Neural cell (in vitro differentiated cells): Measurements from ENCODE around the gene WWTR1. TPM values are rescaled to one million over a fixed set of nuclear protein-coding genes. Genes with fewer than 3 reads are reported as not detected.

ENCODE experiments used
- H2AFZ ChIP-seq: fragments of 200-600, 300-800 bp; sonication (generic), shearing (Covaris generic); 2 replicates; pipeline ENCODE4 v1.6.0; 2014; ENCODE audit warnings: low read depth, mild to moderate bottlenecking, antibody characterized with exemption, low read length, moderate library complexity
- H3F3A ChIP-seq: fragments of 200-600 bp; shearing (Covaris generic); 2 replicates; pipeline ENCODE4 v1.6.1; 2016; ENCODE audit warnings: mild to moderate bottlenecking, moderate library complexity, mixed read lengths, antibody characterized with exemption, low read length; ENCODE audit not compliant: insufficient read depth, poor library complexity, severe bottlenecking
- H3K27ac ChIP-seq: fragments of 200-600, 300-800 bp; sonication (generic), shearing (Covaris generic); 2 replicates; pipeline ENCODE4 v1.5.1; 2014; ENCODE audit warnings: mild to moderate bottlenecking, low read length, moderate library complexity
- H3K27me3 ChIP-seq: fragments of 300-800, 200-600 bp; sonication (generic), shearing (Covaris generic); 2 replicates; pipeline ENCODE4 v1.6.0; 2014; ENCODE audit warnings: mild to moderate bottlenecking, low read depth, low read length, moderate library complexity; ENCODE audit not compliant: insufficient read depth
- H3K36me3 ChIP-seq: fragments of 300-800, 200-600 bp; sonication (generic), shearing (Covaris generic); 2 replicates; pipeline ENCODE4 v1.5.1; 2014; ENCODE audit warnings: mild to moderate bottlenecking, antibody characterized with exemption, low read length, moderate library complexity; ENCODE audit not compliant: insufficient read depth
- H3K4me2 ChIP-seq: fragments of 300-800, 200-600 bp; sonication (generic), shearing (Covaris generic); 2 replicates; pipeline ENCODE4 v1.6.0; 2014; ENCODE audit warnings: mild to moderate bottlenecking, low read length
- H3K4me3 ChIP-seq: fragments of 300-800, 200-600 bp; sonication (generic), shearing (Covaris generic); 2 replicates; pipeline ENCODE4 v1.5.1; 2014; ENCODE audit warnings: mild to moderate bottlenecking, low read length, moderate library complexity
- H3K79me2 ChIP-seq: fragments of 200-600 bp; shearing (Covaris generic); replicated peaks from 2 replicates; pipeline ENCODE4 v1.6.0; 2014; ENCODE audit warnings: mild to moderate bottlenecking, low read length, moderate library complexity; ENCODE audit not compliant: insufficient read depth
- H3K9ac ChIP-seq: fragments of 300-800, 200-600 bp; sonication (generic), shearing (Covaris generic); 2 replicates; pipeline ENCODE4 v1.6.1; 2016; ENCODE audit warnings: mild to moderate bottlenecking, low read length, mixed read lengths
- H3K9me2 ChIP-seq: fragments of 200-600 bp; shearing (Covaris generic); 2 replicates; pipeline ENCODE4 v1.6.1; 2016; ENCODE audit warnings: mild to moderate bottlenecking, low read length, mixed read lengths; ENCODE audit not compliant: insufficient read depth
- H3K9me3 ChIP-seq: fragments of 200-600, 300-800 bp; sonication (generic), shearing (Covaris generic); 2 replicates; pipeline ENCODE4 v1.6.1; 2016; ENCODE audit warnings: mild to moderate bottlenecking, mixed run types, low read length, moderate library complexity, mixed read lengths
- H4K20me1 ChIP-seq: fragments of 200-600 bp; shearing (Covaris generic); 2 replicates; pipeline ENCODE4 v1.6.1; 2016; ENCODE audit warnings: mild to moderate bottlenecking, mixed run types; ENCODE audit not compliant: insufficient read depth
- CTCF ChIP-seq: fragments of 450-650 bp; IDR thresholded peaks from 2 replicates; pipeline ENCODE4 v1.5.1; 2014; ENCODE audit warnings: antibody characterized with exemption, mild to moderate bottlenecking, moderate library complexity; ENCODE audit not compliant: poor library complexity, severe bottlenecking
- EP300 ChIP-seq: fragments of 450-650 bp; conservative IDR thresholded peaks from 2 replicates; pipeline ENCODE4 v1.6.1; 2014; ENCODE audit warnings: antibody characterized with exemption, mild to moderate bottlenecking, moderate library complexity; ENCODE audit not compliant: poor library complexity, severe bottlenecking
- EZH2 ChIP-seq: fragments of 200-600, 300-800 bp; shearing (Covaris generic), sonication (generic); IDR thresholded peaks from 2 replicates; pipeline ENCODE4 v1.6.1; 2014; ENCODE audit warnings: antibody characterized with exemption, low read length, borderline replicate concordance, mild to moderate bottlenecking; ENCODE audit not compliant: insufficient read depth, poor library complexity, severe bottlenecking
- MXI1 ChIP-seq: fragments of 450-650 bp; conservative IDR thresholded peaks from 2 replicates; pipeline ENCODE4 v1.6.1; 2014; ENCODE audit warnings: antibody characterized with exemption, mild to moderate bottlenecking; ENCODE audit not compliant: poor library complexity, severe bottlenecking
- POLR2AphosphoS5 ChIP-seq: IDR thresholded peaks from 2 replicates; pipeline ENCODE4 v1.6.1; 2012
- RAD21 ChIP-seq: fragments of 450-650 bp; conservative IDR thresholded peaks from 2 replicates; pipeline ENCODE4 v1.6.1; 2014; ENCODE audit warnings: antibody characterized with exemption, mild to moderate bottlenecking, moderate library complexity
- SMC3 ChIP-seq: fragments of 450-650 bp; conservative IDR thresholded peaks from 2 replicates; pipeline ENCODE4 v1.6.1; 2014; ENCODE audit warnings: antibody characterized with exemption, mild to moderate bottlenecking, moderate library complexity; ENCODE audit not compliant: poor library complexity
- TAF1 ChIP-seq: IDR thresholded peaks from 2 replicates; pipeline ENCODE4 v1.6.1; 2012; ENCODE audit warnings: low read depth
- polyA plus RNA-seq: library from polyadenylated mRNA; depleted of rRNA; stranded (reverse); fragments of >200 nt; gene quantifications from 2 replicates; pipeline ENCODE4 v1.2.3, GENCODE V29; 2014
- TF ChIP-seq, protein P1 (sequence below): IDR thresholded peaks from 2 replicates; pipeline ENCODE4 v1.6.1; 2012; ENCODE audit warnings: borderline replicate concordance

WWTR1 gene
- polyA plus RNA-seq, 1 donor from 2014 or later, result 0.97 TPM

DNA sequence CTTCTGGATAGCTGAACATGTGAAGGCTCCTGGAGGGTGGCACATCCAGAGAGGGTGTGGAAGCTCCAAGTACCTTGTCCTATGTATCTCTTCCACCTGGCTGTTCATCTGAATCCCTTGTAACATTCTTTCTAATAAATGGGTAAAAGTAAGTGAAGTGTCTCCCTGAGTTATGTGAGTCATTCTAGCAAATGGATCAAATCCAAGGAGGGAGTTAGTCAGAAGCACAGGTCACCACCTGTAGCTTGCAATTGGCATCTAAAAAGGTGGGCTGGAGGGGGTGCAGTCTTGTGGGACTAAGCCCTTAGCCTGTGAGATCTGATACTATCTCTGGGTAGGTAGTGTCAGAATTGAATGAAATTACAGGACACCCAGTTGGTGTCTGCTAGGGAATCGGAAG is 71.0 kb downstream of the WWTR1 start:
- Histone ChIP-seq H3K4me3 (no peak overlapping the region), H2AFZ (no peak overlapping the region), H3K36me3 (no peaks in the 10 kb centered on the region), H3K4me2 (no peak overlapping the region), H3K27me3 (no peaks in the 10 kb centered on the region), H3F3A (no peaks in the 10 kb centered on the region), H3K27ac (no peak overlapping the region), H3K9ac (no peak overlapping the region), H3K9me3 (no peaks in the 10 kb centered on the region), H3K79me2 (no peaks in the 10 kb centered on the region), H3K9me2 (no peaks in the 10 kb centered on the region), H4K20me1 (no peaks in the 10 kb centered on the region)
- TF ChIP-seq TAF1 (no peak), POLR2AphosphoS5 (no peak)

GRCh38 chr3:149585401-149585726 is 72.5 kb downstream of the WWTR1 start:
- H3K4me2 ChIP-seq, result no peak overlapping the region
- no peaks in the 10 kb centered on the region for H3F3A ChIP-seq
- no peaks in the 10 kb centered on the region for H3K9me3 ChIP-seq
- H3K36me3 ChIP-seq, result no peaks in the 10 kb centered on the region
- TF ChIP-seq TAF1, result no peak
- TF ChIP-seq POLR2AphosphoS5, result no peak
- TF ChIP-seq EP300, result no peak
- TF ChIP-seq MXI1, result no peak
- no peak for TF ChIP-seq RAD21
- H3K4me3 ChIP-seq, result no peak overlapping the region
- H2AFZ ChIP-seq, result no peak overlapping the region
- no peak overlapping the region for H3K27ac ChIP-seq
- no peaks in the 10 kb centered on the region for H4K20me1 ChIP-seq
- H3K9ac ChIP-seq, result no peak overlapping the region
- H3K27me3 ChIP-seq, result no peaks in the 10 kb centered on the region
- no peaks in the 10 kb centered on the region for H3K79me2 ChIP-seq
- no peaks in the 10 kb centered on the region for H3K9me2 ChIP-seq

GRCh38 chr3:149583921-149584635 is 73.7 kb downstream of the WWTR1 start:
- H3K9me3 ChIP-seq, result no peaks in the 10 kb centered on the region
- H3K27ac ChIP-seq, result no peak overlapping the region
- TF ChIP-seq CTCF, result no peak
- no peak for TF ChIP-seq MXI1
- TF ChIP-seq SMC3, result no peak
- TF ChIP-seq, protein P1, sequence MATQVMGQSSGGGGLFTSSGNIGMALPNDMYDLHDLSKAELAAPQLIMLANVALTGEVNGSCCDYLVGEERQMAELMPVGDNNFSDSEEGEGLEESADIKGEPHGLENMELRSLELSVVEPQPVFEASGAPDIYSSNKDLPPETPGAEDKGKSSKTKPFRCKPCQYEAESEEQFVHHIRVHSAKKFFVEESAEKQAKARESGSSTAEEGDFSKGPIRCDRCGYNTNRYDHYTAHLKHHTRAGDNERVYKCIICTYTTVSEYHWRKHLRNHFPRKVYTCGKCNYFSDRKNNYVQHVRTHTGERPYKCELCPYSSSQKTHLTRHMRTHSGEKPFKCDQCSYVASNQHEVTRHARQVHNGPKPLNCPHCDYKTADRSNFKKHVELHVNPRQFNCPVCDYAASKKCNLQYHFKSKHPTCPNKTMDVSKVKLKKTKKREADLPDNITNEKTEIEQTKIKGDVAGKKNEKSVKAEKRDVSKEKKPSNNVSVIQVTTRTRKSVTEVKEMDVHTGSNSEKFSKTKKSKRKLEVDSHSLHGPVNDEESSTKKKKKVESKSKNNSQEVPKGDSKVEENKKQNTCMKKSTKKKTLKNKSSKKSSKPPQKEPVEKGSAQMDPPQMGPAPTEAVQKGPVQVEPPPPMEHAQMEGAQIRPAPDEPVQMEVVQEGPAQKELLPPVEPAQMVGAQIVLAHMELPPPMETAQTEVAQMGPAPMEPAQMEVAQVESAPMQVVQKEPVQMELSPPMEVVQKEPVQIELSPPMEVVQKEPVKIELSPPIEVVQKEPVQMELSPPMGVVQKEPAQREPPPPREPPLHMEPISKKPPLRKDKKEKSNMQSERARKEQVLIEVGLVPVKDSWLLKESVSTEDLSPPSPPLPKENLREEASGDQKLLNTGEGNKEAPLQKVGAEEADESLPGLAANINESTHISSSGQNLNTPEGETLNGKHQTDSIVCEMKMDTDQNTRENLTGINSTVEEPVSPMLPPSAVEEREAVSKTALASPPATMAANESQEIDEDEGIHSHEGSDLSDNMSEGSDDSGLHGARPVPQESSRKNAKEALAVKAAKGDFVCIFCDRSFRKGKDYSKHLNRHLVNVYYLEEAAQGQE, result no peak
- no peak for TF ChIP-seq TAF1
- no peak for TF ChIP-seq EP300
- TF ChIP-seq EZH2, result no peak
- TF ChIP-seq POLR2AphosphoS5, result no peak
- TF ChIP-seq RAD21, result no peak
- H3F3A ChIP-seq, result no peaks in the 10 kb centered on the region
- H3K9ac ChIP-seq, result no peak overlapping the region
- no peaks in the 10 kb centered on the region for H4K20me1 ChIP-seq
- no peak overlapping the region for H3K4me3 ChIP-seq
- H2AFZ ChIP-seq, result no peak overlapping the region
- H3K9me2 ChIP-seq, result no peaks in the 10 kb centered on the region
- no peaks in the 10 kb centered on the region for H3K36me3 ChIP-seq
- H3K4me2 ChIP-seq, result no peak overlapping the region
- H3K79me2 ChIP-seq, result no peaks in the 10 kb centered on the region
- H3K27me3 ChIP-seq, result no peaks in the 10 kb centered on the region
